ENCODE results near the gene STK32B.
"Not testable (repeated sequence)": the region's sequence is repeated elsewhere in the genome, so short reads cannot be mapped to it uniquely, and the experiment has no call there.

Gene STK32B

GRCh38 chr4:5156682-5157081 lies 105.4 kb downstream of the STK32B start:
- Mint-ChIP-seq H3K4me3 (no peak overlapping the region), H3K27me3 (ENCODE audit: low read depth) (no peaks in the 10 kb centered on the region), H3K36me3 (ENCODE audit: low read depth) (no peaks in the 10 kb centered on the region), H3K4me1 (ENCODE audit: low read depth) (no peaks in the 10 kb centered on the region), H3K27ac (no peak overlapping the region), H3K9me3 (no peaks in the 10 kb centered on the region)
- DNase-seq (ENCODE audit: low spot score): no peak

- Mint-ChIP-seq H3K36me3 (ENCODE audit: low read depth) (no peaks in the 10 kb centered on the region), H3K9me3 (no peaks in the 10 kb centered on the region), H3K27me3 (ENCODE audit: low read depth) (no peaks in the 10 kb centered on the region), H3K4me3 (no peak overlapping the region), H3K27ac (no peak overlapping the region), H3K4me1 (ENCODE audit: low read depth) (no peaks in the 10 kb centered on the region)
- no peak for DNase-seq (ENCODE audit: low spot score)
These were observed 106.8 kb downstream of the STK32B start for GRCh38 chr4:5157791-5158770.

GRCh38 chr4:5158825-5159224 lies 107.5 kb downstream of the STK32B start:
- no peaks in the 10 kb centered on the region for H3K36me3 Mint-ChIP-seq (ENCODE audit: low read depth)
- H3K27me3 Mint-ChIP-seq (ENCODE audit: low read depth): no peaks in the 10 kb centered on the region
- no peaks in the 10 kb centered on the region for H3K9me3 Mint-ChIP-seq
- no peak for DNase-seq (ENCODE audit: low spot score)
- no peak overlapping the region for H3K4me3 Mint-ChIP-seq
- no peak overlapping the region for H3K27ac Mint-ChIP-seq
- no peaks in the 10 kb centered on the region for H3K4me1 Mint-ChIP-seq (ENCODE audit: low read depth)

DNA sequence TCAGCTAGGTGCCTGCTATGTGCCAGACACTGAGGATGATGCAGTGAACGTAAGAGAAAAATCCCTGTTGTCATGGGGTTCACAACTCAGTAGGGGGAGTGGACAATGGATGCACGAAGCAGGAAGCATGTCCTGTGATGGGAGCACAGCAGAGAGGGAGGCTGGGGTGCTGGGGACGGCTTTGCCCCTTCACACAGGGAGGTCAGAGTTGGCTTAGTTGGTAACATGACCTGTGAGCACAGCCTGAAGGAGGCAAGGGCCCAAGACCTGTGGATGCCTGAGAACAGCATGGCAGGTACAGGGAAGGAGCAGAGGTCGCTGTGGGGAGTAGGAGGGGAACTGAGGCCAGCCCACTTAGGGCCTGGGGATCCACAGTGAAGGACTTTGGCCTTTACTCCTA lies 109.4 kb downstream of the STK32B start:
- Mint-ChIP-seq H3K9me3 (no peaks in the 10 kb centered on the region), H3K36me3 (ENCODE audit: low read depth) (no peaks in the 10 kb centered on the region), H3K4me3 (no peak overlapping the region), H3K4me1 (ENCODE audit: low read depth) (no peaks in the 10 kb centered on the region), H3K27me3 (ENCODE audit: low read depth) (no peaks in the 10 kb centered on the region), H3K27ac (no peak overlapping the region)
- no peak for DNase-seq (ENCODE audit: low spot score)

DNA sequence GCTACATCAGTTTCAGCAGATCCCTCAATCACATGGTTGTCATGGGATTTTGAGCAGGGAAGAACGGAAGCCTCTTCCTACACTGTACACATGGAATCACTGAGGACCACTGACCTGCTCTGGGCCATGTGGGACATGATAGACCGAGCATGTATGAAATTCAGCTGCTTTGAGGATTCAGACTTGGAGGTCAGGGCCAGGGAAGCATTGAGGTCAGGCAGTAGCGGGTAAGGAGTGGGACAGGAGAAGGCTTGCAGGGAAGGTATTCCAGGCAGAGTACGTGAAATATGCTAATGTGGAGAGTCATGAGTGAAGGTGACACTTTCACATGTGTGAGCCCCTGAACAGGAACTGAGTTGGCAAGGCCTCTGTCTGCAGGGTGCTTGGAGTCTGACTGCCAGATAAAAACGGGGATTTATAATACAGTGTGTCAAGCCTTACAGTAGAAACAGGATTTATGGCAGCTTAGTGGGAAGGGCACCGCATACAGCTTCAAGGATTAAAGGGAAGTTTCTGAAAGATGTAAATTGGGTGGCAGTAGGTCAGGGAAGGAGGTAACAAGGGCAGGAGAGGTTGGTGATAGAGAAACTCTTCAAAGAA lies 111.7 kb downstream of the STK32B start:
- Mint-ChIP-seq H3K36me3 (ENCODE audit: low read depth) (no peaks in the 10 kb centered on the region), H3K4me3 (no peak overlapping the region), H3K4me1 (ENCODE audit: low read depth) (no peaks in the 10 kb centered on the region), H3K9me3 (no peaks in the 10 kb centered on the region), H3K27me3 (ENCODE audit: low read depth) (no peaks in the 10 kb centered on the region), H3K27ac (no peak overlapping the region)
- DNase-seq (ENCODE audit: low spot score): no peak

GRCh38 chr4:5164221-5164912 lies 113.1 kb downstream of the STK32B start:
- no peak for DNase-seq (ENCODE audit: low spot score)
- Mint-ChIP-seq H3K36me3 (ENCODE audit: low read depth) (no peaks in the 10 kb centered on the region), H3K9me3 (no peaks in the 10 kb centered on the region), H3K4me3 (no peak overlapping the region), H3K27me3 (ENCODE audit: low read depth) (no peaks in the 10 kb centered on the region), H3K4me1 (ENCODE audit: low read depth) (no peaks in the 10 kb centered on the region), H3K27ac (no peak overlapping the region)

DNA sequence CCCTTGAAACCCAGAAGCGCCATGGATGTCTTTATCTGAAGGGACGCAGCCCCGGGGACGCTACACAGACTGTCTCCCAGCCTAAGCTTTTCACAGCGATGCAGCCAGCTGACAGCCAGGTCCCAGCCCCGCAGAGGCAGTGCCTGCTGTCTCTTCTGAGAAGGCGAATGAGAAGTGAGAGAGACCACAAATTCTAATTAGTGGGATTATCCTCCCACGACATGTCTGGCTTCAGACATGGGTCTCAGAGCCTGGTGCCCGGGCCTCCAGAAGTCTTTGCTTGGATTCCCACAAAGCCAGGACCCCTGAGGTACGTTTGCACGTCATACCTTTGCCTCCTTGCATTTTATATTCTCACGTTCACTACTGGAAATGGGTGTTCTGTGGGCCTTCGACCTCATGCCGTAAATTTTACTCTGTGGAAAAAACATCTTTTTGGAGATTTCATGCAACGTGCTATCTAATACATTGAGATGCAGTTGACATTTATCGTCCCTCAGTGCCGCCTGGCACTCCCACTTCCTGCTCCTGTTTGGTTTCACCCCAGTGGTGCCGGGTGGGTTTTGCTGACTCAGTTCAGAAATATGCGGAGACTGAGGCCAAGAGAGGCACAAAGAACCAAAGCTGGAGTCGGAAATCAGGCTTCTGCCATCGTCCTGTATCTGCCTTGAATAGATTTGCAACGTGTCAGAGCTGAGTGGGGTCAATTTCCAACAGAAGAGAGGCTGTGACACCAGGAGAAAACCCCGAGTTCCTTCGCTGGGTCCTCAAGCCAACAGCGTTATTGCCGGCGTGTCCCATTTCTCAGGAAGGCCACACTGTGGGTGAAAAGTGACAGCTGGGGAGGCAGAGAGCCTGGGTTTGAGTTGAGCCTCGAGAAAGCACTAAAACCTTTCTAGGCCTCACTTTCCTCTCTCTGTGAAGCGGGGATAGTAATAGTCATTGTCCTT lies 114.4 kb downstream of the STK32B start:
- DNase-seq (ENCODE audit: low spot score): no peak
- no peaks in the 10 kb centered on the region for H3K9me3 Mint-ChIP-seq
- H3K4me1 Mint-ChIP-seq (ENCODE audit: low read depth): no peaks in the 10 kb centered on the region
- no peaks in the 10 kb centered on the region for H3K36me3 Mint-ChIP-seq (ENCODE audit: low read depth)
- no peaks in the 10 kb centered on the region for H3K27me3 Mint-ChIP-seq (ENCODE audit: low read depth)
- H3K27ac Mint-ChIP-seq: no peak overlapping the region
- H3K4me3 Mint-ChIP-seq: no peak overlapping the region

DNA sequence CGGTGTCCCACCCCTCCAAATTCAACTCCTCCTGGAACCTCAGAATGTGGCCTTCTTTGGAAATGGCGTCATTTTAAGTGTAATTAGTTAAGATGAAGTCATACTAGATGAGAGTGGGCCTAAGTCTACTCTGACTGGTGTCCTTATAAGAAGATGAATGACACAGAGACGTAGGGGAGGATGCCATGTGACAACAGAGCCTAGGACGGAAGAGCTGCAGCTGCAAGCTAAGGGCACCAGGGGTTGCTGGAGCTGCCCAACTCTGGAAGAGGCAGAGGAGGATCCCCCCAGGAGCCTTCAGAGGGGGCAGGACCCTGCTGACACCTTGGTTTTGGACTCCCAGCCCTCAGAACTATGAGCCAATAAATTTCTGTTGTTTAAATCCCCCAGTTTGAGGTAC lies 115.1 kb downstream of the STK32B start:
- Mint-ChIP-seq H3K9me3 (no peaks in the 10 kb centered on the region), H3K4me1 (ENCODE audit: low read depth) (no peaks in the 10 kb centered on the region), H3K27ac (no peak overlapping the region), H3K36me3 (ENCODE audit: low read depth) (no peaks in the 10 kb centered on the region), H3K27me3 (ENCODE audit: low read depth) (no peaks in the 10 kb centered on the region), H3K4me3 (no peak overlapping the region)
- no peak for DNase-seq (ENCODE audit: low spot score)

- Mint-ChIP-seq H3K9me3 (no peaks in the 10 kb centered on the region), H3K4me3 (no peak overlapping the region), H3K27ac (no peak overlapping the region), H3K36me3 (ENCODE audit: low read depth) (no peaks in the 10 kb centered on the region), H3K4me1 (ENCODE audit: low read depth) (no peaks in the 10 kb centered on the region), H3K27me3 (ENCODE audit: low read depth) (no peaks in the 10 kb centered on the region)
- no peak for DNase-seq (ENCODE audit: low spot score)
These were observed 117.6 kb downstream of the STK32B start for GRCh38 chr4:5168891-5169290.

- H3K9me3 Mint-ChIP-seq; H3K36me3 Mint-ChIP-seq (ENCODE audit: low read depth); H3K27ac Mint-ChIP-seq: not testable (repeated sequence)
These were observed 124.6 kb downstream of the STK32B start for GRCh38 chr4:5175836-5176235.

DNA sequence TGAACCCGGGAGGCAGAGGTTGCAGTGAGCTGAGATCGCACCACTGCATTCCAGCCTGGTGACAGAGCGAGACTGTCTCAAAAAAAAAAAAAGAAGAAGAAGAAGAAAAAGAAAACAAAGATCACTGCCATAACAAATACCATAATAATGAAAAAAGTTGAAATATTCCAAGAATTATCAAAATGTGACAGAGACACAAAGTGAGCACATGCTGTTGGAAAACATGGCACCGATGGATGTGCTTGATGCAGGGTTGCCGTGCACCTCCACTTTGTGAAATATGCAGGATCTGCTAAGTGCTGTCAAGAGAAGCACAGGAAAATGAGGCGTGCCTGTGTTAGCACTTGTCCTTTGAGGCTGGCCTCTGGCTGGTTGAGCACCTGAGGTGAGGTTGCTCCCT lies 133.3 kb downstream of the STK32B start:
- Mint-ChIP-seq H3K9me3 (no peaks in the 10 kb centered on the region), H3K36me3 (ENCODE audit: low read depth) (no peaks in the 10 kb centered on the region), H3K4me3 (no peak overlapping the region), H3K27ac (no peak overlapping the region), H3K27me3 (ENCODE audit: low read depth) (no peaks in the 10 kb centered on the region), H3K4me1 (ENCODE audit: low read depth) (no peaks in the 10 kb centered on the region)
- no peak for DNase-seq (ENCODE audit: low spot score)

More at GRCh38 chr4:5175836-5176235, 124.6 kb downstream of the STK32B start:
- not testable (repeated sequence) for DNase-seq (ENCODE audit: low spot score); H3K27me3 Mint-ChIP-seq (ENCODE audit: low read depth); H3K4me3 Mint-ChIP-seq; H3K4me1 Mint-ChIP-seq (ENCODE audit: low read depth)

DNA sequence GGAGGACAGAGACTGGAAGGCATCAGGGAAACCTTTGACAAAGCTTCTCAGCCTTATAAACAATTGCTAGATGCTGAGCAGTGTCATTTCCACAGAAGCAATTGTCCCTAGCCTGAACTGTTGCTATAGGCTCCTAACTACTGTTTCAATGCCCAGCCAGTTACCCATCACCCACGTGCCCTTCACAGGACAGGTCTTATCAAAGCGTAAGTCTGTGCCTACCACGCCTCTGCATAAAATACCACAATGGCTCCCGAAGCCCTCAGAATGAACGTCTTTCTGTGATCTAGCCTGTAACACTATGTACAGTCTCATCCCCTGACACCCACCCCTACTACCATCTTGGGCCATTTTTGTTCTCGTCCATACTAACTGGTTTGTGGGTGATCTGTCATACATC lies 134.3 kb downstream of the STK32B start:
- H3K9me3 Mint-ChIP-seq: no peaks in the 10 kb centered on the region
- no peak for DNase-seq (ENCODE audit: low spot score)
- H3K27me3 Mint-ChIP-seq (ENCODE audit: low read depth): no peaks in the 10 kb centered on the region
- H3K4me3 Mint-ChIP-seq: no peak overlapping the region
- H3K27ac Mint-ChIP-seq: no peak overlapping the region
- no peaks in the 10 kb centered on the region for H3K36me3 Mint-ChIP-seq (ENCODE audit: low read depth)
- H3K4me1 Mint-ChIP-seq (ENCODE audit: low read depth): no peaks in the 10 kb centered on the region

DNA sequence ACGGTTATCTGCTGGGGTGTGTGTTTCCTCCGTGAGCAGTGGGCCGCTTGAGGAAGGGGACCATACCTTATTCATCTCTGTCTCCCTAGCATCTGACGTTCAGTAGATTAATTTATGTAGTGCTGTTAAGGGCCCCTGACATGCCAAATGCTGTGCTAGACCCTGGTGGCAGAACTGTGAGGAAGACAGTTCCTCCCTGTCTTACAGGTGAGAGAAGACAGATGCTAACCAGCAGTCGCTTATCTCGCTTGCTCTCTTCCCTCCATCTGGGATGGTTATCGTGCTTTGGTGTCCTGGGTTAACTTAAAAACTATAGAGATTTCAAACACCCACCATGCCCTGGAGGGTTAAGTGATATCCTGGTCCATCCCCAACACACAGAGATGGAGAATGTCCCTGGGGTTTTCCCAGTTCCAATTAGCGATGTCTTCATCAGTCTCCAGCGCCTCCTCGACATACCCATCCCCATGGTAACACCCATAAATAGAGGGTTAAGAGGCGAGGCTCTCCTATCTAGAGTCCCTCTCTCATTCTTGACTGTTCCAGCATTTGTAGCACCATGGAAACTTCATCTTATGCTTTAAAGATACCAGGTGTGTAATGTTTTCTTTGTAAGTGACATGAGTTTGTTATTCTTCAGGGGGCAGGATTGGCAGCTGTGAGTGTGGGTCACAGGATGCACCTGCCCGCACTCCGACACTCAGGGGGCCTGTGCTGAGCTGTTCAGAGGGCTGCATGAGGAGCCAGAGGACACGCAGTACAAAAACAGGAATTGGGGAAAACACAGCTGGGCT lies 135.2 kb downstream of the STK32B start:
- Mint-ChIP-seq H3K4me3 (no peak overlapping the region), H3K9me3 (no peaks in the 10 kb centered on the region), H3K27ac (no peak overlapping the region), H3K27me3 (ENCODE audit: low read depth) (no peaks in the 10 kb centered on the region), H3K4me1 (ENCODE audit: low read depth) (no peaks in the 10 kb centered on the region), H3K36me3 (ENCODE audit: low read depth) (no peaks in the 10 kb centered on the region)
- no peak for DNase-seq (ENCODE audit: low spot score)
